Jurkat, Clone E6-1 (cell line): ENCODE results near the gene UPF2.

Source experiments
- DNase-seq: peaks from one replicate; pipeline ENCODE4 v3.0.0-alpha.2; 2011; ENCODE audit warnings: low read depth, low spot score
- H3K4me3 ChIP-seq: 2 replicates; pipeline ENCODE4 v1.5.1; 2011; ENCODE audit warnings: mild to moderate bottlenecking, low read length, control low read depth, moderate library complexity

Gene UPF2

GRCh38 chr10:11875494-11876281 is 166.9 kb downstream of the UPF2 start:
- DNase-seq: no peak
- no peak overlapping the region for H3K4me3 ChIP-seq

DNA sequence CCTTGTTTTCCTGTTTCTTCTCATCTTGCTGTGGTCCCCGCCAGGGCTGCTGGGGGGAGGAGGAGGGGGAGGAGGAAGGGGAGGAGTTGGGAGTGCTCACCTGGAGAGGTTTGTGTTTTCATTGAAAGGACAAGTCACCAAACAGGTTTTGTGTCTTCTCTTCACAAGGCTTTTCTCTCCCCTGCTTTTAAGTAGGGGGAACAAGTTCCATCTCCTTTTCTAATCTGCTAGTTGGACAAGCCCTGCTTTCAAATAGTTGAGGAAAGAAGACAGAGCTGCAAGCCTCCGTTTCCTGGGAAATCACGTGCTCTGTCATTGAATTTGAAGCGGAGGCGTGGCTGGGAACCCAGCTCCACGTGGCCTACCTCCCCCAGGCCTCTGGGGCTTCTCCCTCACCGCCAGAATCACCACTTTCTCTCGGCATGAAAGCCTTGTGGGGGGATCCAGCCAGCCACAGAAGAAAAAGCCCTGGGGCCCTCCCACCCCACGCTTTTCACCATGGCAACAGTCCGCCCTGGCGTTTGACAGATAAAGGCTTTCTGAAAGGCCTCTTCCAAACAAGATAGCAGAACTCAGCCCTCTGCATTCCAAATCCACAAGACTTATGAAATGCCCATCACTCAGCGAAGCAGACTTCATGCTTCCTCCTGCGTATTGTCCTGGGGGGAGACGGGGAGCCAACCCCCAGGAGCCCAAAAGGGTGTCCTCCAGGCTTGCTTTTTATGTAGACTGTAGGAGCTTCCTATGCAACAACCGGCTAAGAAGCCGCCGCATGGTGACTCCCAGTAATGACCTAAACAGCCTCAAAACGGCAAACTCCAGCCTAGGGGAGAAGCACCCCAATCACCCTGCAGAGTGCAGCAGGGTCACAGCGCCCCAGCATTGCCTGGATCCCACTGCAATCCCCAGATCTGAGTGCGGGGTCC is 167.8 kb downstream of the UPF2 start:
- H3K4me3 ChIP-seq: peak overlapping the region; percentile 13
- peak; percentile 87 for DNase-seq

GRCh38 chr10:11871466-11871865 is 171.1 kb downstream of the UPF2 start:
- no peak overlapping the region; the same call in 1 of the 2 replicates for H3K4me3 ChIP-seq
- peak; percentile 26 for DNase-seq

DNA sequence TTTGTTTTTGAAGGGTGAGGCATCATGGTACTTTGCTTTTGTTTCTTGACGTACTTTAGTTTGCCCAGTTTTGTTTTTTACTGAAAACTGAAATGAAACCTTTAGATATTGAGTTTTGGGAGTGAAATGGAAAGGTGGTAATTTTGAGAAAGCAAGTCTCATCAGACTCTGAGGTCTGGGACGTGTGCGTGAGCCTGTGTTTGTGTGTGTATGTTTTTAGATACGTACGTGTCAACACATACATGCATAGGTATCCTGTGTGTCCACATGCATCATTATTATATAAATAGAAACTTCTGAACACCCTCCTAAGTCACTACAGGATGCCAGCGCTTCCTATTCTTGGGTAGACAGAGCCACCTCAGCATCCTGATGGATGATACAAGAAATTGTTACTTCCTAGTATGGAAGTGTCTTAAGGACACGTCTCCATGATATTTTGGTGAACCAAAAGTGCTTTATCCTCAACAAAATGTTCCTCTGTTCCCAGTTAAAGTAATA is 171.7 kb downstream of the UPF2 start:
- no peak overlapping the region for H3K4me3 ChIP-seq
- DNase-seq: no peak

GRCh38 chr10:11870461-11870780 is 172.2 kb downstream of the UPF2 start:
- no peak overlapping the region for H3K4me3 ChIP-seq
- DNase-seq: no peak
